H1 (cell line): ENCODE results near the gene TBL2. TPM values are rescaled to one million over a fixed set of nuclear protein-coding genes. Genes with fewer than 3 reads are reported as not detected.

Experiments
- polyA plus RNA-seq, 7 experiments: library from polyadenylated mRNA; depleted of rRNA in 3 of 7; stranded (reverse) in 5 of 7; unstranded in 2 of 7; fragments of >200 nt in 5 of 7; fragments of 200-250 nt in 2 of 7; gene quantifications; 1 replicate in 5 of 7; 2 replicates in 1 of 7; 4 replicates in 1 of 7; pipeline versions ENCODE4 v1.2.1 to v1.2.3, GENCODE V29; 2011 to 2013; ENCODE audit warnings: missing spikeins in 2 of 7, mixed read lengths in 2 of 7
- total RNA-seq: library from RNA; stranded (reverse); fragmentation: NEBNext Ultra II Directional; extraction: Animal tissue kit (Norgen Biotek cat#: 25700); gene quantifications from 2 replicates; pipeline ENCODE4 v1.2.1, GENCODE V29; 2021

The TBL2 gene
- total and polyA plus RNA-seq, 2 of the 8 experiments (the other 6 are each of a cell fraction or from before 2014, with no cell fraction given) = 25.8 to 29.7 TPM

Other genes starting within 250 kb of the TBL2 start
- 3.2 and 3.5 TPM in 2 replicates for gene FZD9, start 144.8 kb downstream of the TBL2 start, total RNA-seq
- gene FZD9, start 144.8 kb downstream of the TBL2 start, polyA plus RNA-seq (2011; rRNA removed) = 4.7 and 6.7 TPM in 2 replicates
- 83.6 and 86.8 TPM in 2 replicates for gene BAZ1B, start 56.3 kb downstream of the TBL2 start, total RNA-seq
- 14.8 and 21.0 TPM in 2 replicates for gene BAZ1B, start 56.3 kb downstream of the TBL2 start, polyA plus RNA-seq (2011; rRNA removed)
- gene BCL7B, start 20.9 kb downstream of the TBL2 start, total RNA-seq = 24.9 and 32.3 TPM in 2 replicates
- gene BCL7B, start 20.9 kb downstream of the TBL2 start, polyA plus RNA-seq (2011; rRNA removed) = 42.1 and 44.6 TPM in 2 replicates
- 8.6 and 9.4 TPM in 2 replicates for gene MLXIPL, start 45.9 kb upstream of the TBL2 start, total RNA-seq
- gene MLXIPL, start 45.9 kb upstream of the TBL2 start, polyA plus RNA-seq (2011; rRNA removed) = 10.6 and 17.0 TPM in 2 replicates
- gene VPS37D, start 89.3 kb upstream of the TBL2 start, total RNA-seq = 3.4 and 3.8 TPM in 2 replicates
- gene VPS37D, start 89.3 kb upstream of the TBL2 start, polyA plus RNA-seq (2011; rRNA removed) = 5.0 and 6.9 TPM in 2 replicates
- 6.0 and 6.1 TPM in 2 replicates for gene DNAJC30, start 104.9 kb upstream of the TBL2 start, total RNA-seq
- gene DNAJC30, start 104.9 kb upstream of the TBL2 start, polyA plus RNA-seq (2011; rRNA removed) = 6.3 and 10.0 TPM in 2 replicates
- 72.2 and 78.4 TPM in 2 replicates for gene BUD23, start 105.0 kb upstream of the TBL2 start, total RNA-seq
- gene BUD23, start 105.0 kb upstream of the TBL2 start, polyA plus RNA-seq (2011; rRNA removed) = 72.3 and 76.5 TPM in 2 replicates
- 9.9 and 13.5 TPM in 2 replicates for gene STX1A, start 141.1 kb upstream of the TBL2 start, total RNA-seq
- 17.5 and 25.9 TPM in 2 replicates for gene STX1A, start 141.1 kb upstream of the TBL2 start, polyA plus RNA-seq (2011; rRNA removed)
- 19.8 and 19.9 TPM in 2 replicates for gene ABHD11, start 160.2 kb upstream of the TBL2 start, total RNA-seq
- 42.2 and 50.5 TPM in 2 replicates for gene ABHD11, start 160.2 kb upstream of the TBL2 start, polyA plus RNA-seq (2011; rRNA removed)
- gene CLDN3, start 191.7 kb upstream of the TBL2 start, total RNA-seq = 19.1 and 20.8 TPM in 2 replicates
- gene CLDN3, start 191.7 kb upstream of the TBL2 start, polyA plus RNA-seq (2011; rRNA removed) = 65.2 and 91.2 TPM in 2 replicates